NOMO-1 treated with DMSO at 0.1 percent for 48 hours (cell line): Measurements from ENCODE around the gene ZNF330.
"Not testable (repeated sequence)": the region's sequence is repeated elsewhere in the genome, so short reads cannot be mapped to it uniquely, and the experiment has no call there.

Source experiments
- DNase-seq: peaks from one replicate; lab custom pipeline; 2025; ENCODE audit not compliant: unreplicated experiment; lab: John Stamatoyannopoulos, UW

ZNF330 gene

DNA sequence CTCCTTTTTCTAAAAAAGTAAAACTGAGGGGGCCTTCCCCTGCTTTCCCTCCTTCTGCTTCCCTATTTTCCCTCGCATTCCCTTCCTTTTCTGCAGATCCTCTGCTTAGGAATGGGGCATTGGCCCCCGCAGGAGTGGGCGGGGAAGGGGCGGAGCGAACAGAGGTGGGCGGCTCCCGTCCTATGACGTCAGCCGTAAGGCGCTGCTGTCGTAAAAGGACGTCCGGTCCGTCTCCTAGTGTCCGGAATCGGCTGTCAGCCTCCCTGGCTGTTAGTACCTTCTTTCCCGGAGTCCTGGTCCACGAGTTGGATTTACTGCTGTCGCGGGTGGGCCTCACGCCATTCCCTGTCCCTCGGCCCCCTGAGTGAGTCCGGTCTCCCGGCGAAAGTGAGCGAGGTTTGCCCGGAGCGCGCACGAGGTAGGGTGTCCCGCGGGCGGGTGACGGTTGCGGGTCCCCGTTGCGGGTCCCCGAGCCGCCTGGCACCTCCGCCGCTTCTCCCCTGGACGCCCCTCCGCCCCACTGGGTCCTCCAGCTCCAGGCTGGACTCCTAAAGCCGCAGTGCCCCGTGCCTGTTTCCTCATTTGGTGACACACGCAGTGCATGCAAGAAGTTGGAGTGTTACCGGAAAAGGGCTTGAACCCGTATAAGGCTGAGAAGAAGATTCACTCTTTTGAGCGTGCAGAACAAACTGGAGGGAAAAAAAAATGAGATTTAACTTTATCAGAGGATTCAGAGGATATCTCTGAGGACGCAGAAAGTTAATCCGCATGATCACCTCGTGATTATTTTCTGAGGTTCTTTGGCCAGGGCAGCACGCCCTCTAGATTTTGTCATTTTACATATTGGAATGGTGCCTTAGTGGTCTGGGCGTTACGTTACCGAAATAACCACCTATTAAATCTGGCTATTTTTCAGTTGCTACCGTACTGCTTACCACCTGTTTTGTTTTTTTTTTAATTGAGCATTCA, at the start of gene ZNF330:
Gene ZNF330 (plus strand): TSS at position 205 of the 969 bp plus-strand sequence. CDS start 1,477 bp downstream, outside the sequence.
- DNase-seq: peak; percentile 71

DNA sequence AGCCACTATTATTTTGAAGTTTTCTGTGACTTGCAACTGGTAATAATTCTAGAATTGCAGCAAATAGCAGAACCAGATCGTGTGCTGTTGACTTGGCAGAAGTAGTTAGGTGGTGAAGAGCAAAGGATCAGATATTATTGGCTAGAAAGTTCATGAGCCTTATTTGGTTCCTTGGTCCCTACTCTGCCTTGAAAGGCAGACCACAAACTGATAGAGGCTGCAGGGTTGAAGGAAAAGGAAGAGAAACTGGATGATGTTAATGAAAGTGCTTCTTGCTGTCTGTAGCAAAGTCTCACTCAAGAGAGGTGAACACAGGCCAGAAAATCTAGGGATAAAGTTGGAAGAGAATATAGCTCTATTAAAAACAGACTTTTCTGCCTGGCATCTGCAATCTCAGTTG, 46.2 kb upstream of the ZNF330 start:
- DNase-seq: peak; percentile 59

DNA sequence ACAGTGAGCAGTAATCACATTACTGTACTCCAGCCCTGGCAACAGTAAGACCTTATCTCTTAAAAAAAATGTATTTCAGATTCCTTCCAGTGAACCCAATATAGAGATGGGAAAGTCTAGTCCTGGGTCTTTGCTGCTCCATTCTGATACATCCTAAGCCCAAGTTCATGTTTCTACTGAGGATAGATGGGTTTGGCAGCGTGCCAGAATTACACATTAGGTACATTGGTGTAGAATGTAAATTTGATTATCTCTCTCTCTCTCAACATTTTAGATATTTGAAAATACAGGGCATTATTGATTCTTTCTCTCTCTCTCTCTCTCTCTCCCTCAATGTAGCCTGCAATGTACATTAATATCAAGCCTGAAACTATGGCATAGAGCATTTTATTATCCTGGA, 43.5 kb upstream of the ZNF330 start:
- no peak for DNase-seq

DNA sequence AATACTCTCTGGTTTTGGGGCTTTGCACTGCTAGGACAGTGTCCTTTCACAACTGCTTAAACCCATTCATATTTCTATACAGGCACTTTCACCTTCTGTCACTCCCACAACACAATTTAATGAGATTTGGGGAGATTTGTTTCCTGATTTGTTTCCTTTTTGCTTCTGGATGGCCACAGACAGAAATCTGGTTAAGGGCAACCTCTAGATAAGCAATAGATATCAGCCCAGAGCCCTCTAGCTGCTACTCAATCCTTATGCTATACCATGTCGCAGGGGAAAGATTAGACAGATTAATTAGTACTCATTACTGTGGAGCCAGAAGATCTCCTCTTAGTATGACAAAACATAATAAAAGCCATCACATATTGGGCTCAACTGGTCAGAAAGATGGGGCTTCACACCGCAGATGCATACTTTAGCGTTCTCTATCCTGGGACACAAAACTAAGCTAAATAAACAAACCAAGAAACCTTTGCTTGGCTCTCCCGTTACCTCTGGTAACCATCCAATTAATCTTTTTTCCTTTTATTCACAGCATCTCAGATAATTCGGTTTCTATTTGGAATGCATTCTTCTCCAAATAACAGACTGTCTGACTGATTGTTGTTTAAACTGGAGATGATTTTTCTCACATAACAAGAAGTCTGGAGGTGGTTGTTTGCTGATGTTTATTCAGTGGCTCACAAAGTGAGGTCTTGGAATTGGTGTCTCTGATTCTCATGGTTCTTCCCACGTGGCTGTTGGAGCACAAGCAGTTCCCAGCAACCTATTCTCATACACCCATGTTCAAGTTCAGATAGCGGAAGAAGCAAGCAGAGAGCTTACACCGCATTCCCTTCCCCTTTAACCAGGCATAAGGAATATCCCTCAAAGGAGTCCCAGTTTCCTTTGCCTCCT, 41.0 kb upstream of the ZNF330 start:
- no peak for DNase-seq

DNA sequence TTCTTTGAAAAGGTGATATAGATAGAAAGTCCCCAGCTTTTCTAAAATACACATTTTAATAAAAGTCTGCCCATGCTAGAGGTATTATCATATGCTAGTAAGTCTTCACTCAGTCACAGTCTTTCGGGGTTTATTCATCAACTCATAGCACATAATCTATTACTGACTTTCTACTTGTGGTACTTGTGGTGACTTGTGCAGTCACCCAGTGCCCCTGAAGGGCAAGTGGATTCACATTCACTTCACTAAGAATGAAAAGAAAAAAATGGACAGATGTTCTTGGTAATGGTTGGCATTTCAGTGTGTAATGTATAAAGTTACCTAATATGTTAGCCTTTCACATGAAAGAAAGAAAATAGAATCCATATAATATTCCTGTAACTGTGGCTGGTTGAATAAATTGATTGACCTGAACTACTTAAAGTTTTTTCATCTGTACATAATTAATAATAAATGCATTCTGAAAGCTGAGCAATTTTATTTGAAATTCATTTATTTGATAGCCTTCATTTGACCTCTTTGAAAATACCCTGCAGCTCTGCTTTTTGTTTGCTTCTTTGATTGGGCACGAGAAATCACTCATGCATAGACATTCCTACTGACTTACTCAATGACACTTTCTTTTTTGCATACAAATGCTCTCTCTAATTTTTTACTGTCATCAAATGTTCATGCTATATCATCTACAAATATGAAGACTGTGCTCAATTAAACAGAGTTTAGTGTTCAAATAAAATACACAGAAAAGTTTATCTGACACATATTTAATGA, 39.5 kb upstream of the ZNF330 start:
- DNase-seq: no peak

DNA sequence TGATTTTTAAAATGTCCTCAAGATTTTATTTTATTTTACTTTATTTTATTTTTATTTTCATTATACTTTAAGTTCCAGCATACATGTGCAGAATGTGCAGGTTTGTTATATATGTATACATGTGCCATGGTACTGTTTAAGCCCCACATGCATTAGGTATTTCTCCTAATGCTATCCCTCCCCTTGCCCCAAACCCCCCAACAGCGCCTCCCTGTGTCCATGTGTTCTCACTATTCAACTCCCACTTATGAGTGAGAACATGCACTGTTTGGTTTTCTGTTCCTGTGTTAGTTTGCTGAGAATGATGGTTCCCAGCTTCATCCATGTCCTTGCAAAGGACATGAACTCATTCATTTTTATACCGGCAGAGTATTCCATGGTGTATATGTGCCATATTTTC, 37.2 kb upstream of the ZNF330 start:
- DNase-seq: not testable (repeated sequence)

DNA sequence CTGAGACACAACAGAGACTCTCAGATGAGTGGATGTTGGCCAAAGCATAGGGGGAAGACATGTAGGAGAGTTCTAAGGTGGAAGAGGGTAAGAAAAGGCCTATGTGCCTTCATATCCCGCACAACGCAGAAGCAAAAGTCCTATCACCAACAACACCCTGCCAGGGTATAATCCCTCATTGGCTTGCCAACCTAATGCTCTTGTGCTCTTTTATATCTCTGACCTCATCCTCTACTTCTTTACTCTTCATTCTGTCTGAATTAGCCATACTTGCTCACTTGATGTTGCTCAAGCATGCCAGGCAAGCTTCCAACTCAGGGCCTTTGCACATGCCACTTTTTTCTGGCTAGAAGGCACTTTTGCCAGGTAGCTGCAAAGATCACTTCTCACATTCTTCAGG, 28.1 kb upstream of the ZNF330 start:
- DNase-seq: no peak

DNA sequence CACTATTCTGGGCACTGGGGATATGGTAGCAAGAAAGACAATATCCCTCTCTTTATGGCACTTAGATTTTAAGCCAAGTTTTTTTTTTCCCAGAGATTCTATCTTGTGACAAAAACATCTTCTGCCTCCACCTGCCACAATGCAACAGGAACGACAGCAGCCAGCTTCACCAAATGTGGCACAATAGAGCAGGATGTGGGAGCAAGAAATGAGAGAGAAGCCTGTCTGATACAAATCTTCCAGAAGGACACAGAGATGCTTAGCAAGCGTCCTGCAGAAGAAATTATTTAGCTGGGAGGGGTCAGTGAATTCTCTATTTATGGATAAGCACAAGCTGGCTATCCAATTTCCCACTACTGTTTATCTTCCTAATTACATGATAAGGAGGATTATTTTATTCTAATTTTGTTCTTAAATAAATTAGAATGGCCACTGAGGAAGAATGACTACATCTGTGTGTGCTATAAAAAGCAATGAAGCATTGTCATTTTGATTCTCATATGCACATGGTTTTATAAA, 27.1 kb upstream of the ZNF330 start:
- DNase-seq: no peak

DNA sequence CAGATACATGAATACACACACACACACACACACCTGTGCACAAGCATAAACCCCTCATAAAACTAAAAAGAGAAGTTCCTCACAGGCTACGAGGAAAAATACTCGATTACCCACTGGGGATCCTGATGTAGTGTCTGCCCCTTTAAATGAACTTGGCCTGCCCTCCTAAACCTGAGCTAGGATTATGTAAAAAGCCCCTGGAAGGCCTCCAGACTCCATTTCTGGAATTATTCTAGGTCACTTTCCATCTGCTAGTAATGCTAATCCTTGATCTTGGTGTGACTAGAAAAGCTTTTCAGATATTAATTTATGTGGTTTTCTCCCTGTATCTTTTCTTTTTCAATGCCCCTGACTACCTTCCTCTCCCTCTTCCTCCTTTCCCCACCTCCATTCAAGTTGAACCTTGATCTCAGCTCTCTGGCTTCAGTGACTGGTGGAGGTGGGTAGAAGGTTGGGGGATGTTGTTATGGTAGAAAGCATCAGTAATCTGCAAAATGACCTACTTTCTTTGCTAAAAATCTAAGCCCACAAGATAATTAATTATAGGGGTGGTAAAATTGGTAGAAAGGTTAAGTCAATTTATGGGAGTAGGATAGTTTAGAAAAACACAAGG, 25.5 kb upstream of the ZNF330 start:
- DNase-seq: no peak

DNA sequence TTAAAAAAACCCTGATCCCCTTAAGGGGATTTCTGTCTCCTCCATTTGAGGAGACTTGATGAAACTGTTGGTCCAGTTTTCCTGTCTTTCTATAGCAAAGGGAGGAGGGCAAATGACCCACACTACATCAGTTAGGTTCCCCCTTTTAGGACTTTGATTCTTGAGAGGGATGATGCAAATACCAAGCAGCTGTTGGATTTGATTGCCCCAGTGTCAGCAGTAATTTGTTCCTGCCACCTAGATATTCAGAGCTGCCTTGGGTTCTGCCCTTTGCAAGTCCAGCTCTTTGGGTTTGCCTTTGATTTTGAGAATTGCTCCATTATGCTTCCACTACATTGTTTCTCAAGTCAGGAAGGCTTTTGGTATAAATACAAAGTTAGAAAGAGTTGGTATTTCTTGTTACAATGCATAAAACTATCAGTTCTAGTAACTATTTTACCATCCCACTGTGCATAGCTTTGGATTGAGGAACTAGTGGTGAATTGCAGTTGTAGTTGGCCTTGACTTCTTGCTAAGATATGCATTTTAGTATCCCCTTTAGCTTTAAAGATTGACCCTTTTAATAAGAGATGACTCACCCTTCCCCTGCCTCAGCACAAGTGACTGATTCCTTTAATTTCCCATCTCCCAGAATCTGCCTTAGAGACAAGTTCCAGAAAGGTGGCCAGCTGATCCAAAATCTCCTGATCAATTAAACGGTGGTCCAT, 24.3 kb upstream of the ZNF330 start:
- no peak for DNase-seq

DNA sequence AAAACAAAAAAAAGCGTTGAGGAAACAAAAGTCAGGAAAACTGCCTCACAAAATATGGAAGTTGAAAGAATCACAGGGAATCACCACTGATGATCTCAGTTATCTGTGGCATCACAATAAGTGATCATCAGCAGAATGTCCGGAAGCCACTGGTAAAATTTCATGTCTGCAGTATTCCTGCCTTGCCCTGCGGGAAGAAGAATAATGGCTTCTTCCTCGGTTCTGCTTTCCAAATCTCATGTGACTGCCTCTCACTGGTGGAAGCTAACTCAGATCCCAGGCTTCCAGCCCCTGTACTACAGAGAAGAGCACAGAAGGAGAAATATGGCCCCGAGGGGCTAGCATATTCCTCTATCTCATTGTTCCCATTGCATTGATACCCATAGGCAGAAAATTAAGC, 12.7 kb upstream of the ZNF330 start:
- DNase-seq: peak; percentile 10

DNA sequence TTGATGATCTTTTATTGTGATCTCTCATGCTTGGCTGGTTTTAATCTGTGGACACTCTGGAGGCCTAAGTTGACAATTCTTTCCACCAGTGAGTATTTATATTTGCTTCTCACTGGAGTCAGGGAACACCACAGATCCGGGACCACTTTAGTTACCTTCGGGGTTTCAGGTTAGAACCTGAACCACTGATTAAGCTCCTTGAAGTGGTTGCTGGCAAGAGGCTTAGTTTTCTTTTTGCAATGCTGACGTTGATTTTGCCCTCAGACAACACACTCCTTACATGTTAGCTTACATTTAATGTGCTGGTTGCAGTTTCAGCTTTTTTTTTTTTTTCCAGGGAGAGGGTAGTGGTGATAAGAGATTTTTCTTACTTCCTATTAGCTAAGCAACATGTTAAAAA, 10.5 kb upstream of the ZNF330 start:
- DNase-seq: no peak

DNA sequence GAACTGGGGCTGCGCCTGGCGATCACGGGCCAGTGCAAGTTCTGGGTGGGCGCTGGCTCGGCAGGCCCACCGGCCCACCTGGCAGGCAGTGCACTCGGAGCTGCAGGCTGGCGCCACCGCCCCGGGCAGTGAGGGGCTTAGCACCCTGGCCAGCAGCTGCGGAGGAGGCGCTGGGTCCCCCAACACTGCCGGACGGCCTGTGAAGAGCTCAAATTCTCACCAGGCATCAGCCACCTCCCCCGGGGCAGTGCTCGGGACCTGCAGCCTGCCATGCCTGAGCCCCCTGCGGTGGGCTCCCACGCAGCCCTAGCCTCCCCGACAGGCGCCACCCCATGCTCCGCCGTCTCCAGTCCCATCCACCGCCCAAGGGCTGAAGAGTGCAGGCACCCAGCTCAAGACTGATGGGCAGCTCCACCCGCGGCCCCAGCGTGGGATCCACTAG, 7.1 kb upstream of the ZNF330 start:
- DNase-seq: no peak

DNA sequence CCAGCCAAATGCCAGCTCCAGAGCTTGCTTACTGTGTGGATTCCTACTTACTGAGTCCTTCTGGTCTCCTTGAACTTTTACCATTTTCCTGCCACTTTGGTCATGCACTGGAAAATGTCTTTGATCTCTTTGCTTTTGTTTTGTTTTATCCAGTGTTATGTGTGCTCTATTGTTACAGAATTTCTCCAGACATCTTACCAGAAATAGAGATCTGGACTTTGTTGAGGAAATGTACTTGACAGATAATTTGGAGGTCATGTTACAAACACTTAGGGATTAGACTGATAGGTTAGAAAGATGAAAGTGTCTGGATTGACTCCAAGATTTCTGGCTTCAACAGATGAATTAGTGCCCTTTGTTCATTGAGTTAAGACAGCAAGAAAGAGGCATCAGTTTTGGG, 5.7 kb upstream of the ZNF330 start:
- DNase-seq: no peak

DNA sequence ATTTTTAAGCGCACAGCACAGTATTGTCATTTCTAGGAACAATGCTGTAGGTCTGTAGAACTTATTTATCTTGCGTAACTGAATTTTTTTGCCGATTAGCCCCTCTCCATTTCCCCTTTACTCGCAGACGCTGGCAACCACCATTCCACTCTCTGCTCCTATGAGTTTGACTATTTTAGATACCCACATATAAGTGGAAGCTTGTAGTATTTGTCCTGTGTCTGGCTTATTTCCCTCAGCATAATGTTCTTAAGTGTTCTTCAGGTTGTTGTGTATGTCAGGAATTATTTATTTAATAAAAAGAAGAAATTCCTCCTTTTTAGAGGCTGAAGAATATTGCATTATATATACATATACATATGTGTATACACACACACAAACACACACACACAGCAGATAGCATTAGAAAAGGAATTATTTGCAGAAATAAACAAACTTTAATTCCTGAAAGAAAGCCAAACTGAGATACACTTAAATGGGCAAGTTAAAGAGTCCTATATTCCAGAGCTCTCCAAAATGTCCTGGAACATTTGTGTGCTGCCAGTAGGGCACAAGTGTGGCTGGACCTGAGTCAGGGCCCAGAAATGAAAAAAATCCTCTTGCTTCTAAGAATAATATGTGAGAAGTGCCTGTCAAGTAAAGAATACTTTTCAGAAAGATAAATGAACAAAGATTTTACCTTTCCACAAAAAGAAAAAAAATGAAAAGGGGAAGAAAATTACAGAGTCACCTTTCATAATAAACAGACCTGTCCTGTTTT, 4.5 kb upstream of the ZNF330 start:
- DNase-seq: no peak

DNA sequence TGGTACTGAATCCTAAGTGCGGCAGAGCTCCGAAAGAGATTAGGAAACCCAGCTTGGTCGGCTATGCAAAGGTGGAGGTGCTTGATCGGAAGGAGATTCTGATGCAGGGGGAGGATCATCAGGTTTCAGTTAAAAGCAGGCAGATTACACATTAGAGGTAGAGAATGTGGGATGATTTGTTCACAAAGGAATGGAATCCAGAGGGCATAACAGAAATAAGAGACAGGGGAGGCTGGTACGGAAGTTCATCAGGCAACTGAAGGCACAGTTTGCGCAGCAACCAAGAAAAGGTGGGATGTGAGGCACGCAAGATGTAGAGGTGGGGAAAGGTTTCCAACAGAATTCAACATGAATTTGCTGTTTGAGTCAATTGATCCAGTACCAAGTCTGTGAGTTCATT, 424 bp upstream of the ZNF330 start:
- no peak for DNase-seq

DNA sequence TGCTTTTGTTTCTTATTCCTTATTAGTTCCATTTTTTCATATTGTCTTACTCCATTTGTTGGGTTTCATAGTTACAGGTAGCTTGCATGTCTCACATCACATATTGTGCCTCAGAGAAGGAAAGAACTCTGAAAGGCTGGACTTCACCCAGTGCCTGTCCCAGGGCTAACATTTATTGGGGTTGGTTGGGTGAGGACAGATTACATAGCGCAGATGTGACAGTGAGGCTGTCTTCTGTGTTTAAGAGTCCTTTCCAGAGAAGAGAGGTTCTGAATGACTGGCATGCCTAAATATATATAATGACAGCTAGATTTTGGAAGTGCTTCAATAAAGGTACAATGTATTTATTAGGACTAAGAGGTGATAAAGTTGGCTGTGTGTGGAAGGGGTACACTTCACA, 2.7 kb downstream of the ZNF330 start:
- DNase-seq: no peak

DNA sequence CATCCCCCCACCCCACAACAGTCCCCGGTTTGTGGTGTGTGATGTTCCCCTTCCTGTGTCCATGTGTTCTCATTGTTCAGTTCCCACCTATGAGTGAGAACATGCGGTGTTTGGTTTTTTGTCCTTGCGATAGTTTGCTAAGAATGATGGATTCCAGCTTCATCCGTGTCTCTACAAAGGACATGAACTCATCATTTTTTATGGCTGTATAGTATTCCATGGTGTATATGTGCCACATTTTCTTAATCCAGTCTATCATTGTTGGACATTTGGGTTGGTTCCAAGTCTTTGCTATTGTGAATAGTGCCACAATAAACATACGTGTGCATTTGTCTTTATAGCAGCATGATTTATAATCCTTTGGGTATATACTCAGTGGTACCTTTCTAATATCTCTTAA, 6.6 kb downstream of the ZNF330 start:
- not testable (repeated sequence) for DNase-seq
